GM18520 (cell line): ENCODE data around the gene FMN1.

Source experiments
- ATAC-seq: cut with Tn5 transposase; IDR thresholded peaks from one replicate; pipeline ENCODE4 v1.9.1; 2021; ENCODE audit not compliant: unreplicated experiment

FMN1 gene

DNA sequence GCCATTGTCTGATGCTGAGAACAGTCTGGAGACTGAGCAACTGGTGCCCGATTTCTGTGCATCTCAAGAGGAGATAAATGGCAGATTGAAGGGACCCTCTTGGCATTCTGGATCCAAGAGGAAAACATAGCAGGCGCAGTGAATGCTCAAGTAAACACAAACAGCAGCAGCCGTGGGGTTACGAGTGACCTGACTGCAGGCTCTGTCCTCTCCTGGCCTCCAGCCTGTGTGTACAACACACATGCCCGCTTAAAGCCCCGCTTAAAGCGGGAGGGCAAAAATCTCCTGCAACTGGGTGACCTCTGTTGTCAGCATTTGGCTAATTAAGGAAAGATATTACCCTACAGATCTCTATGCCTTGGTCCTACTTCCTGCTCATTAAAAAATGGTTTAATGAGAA lies 356.2 kb downstream of the FMN1 start:
- no peak for ATAC-seq

DNA sequence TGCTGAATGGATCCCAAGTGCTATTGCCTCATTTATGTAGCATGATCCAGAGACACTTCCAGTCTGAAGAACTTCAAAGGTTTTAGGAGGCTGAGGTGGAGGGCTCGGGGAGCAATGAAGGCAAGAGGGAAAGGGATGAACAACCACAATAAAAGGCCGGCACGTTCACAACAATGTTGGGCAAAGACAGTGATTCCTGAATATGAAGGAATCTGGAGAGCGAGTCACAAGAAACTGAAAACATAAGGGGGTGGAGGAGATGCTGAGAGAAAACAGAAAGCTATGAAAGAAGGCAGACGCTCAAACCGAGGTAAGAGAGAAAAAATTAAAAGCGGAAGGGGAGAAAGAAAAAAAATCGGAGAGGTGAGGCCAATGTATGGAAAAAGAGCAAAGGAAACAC lies 356.6 kb downstream of the FMN1 start:
- no peak for ATAC-seq

- ATAC-seq: peak; percentile 74
These were observed 360.4 kb downstream of the FMN1 start for GRCh38 chr15:32834156-32834555.

- no peak for ATAC-seq
These were observed 361.1 kb downstream of the FMN1 start for GRCh38 chr15:32833379-32833821.

GRCh38 chr15:32831485-32831884 lies 363.0 kb downstream of the FMN1 start:
- no peak for ATAC-seq

DNA sequence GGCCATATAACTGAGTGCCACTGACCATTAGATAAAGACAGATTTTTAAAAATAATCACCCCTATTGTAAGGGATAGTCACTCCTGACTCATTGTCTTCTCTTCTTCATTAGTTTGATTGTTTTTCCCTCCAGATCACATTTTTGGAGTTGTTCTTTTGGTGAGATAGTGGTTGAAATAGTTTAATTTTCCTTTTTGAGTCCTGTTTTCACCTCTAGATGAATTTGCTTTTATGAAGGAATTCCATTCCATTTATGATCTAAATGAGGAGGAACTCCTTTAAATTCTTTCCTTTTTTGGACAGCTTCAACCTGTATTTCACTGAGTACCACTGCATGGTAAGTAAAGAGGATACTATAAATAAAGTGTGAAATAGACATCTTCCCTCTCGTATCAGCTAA lies 364.3 kb downstream of the FMN1 start:
- ATAC-seq: no peak

DNA sequence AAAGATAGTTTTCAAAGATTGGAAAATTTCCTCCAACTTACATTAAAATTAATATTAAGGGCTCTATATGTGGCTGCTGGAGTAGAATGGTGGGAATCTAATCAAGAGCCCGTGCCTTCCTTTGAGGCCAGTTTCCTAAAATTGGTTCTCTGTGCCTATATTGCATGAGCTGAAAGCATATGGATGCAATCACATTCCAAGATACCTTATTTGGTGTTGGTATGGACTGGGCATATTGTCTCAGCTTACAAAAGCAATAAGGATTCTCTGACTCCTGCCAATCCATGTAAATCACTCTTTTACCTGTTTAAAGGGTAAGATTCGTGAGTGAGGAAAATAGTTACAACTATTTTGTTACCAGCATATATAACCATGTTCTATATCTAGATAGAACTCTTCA lies 365.1 kb downstream of the FMN1 start:
- no peak for ATAC-seq

DNA sequence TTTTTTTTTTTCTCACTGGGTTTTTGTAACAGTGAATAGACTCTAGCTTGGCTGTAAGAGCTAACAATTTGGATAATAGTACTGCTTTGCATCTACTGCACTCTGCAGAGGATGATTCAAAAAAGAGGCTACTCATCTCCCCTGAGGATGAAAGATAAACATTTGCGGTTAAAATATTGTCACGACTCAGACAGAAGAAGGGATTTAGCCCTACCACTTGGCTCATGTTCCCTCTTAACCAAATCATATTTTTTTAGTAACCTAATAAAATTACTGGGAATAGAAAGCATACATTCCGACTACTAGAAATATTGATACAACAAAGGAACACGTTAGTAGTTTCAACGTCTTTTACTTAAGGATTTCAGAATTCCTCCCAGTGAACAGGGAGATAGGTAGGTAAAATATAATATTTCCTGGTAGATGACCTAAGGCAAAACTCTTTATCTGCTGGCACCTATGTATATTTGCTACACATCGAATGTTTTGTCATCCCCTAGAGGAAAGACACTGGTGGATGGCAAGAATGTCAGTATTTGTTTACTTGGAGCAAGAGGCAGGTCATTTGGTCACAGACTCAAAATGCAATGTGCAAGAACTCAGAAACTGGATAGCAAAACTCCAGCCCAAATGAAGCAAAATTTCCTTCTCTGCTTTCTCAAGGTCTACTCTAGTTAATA lies 365.9 kb downstream of the FMN1 start:
- no peak for ATAC-seq

GRCh38 chr15:32826685-32827084 lies 367.8 kb downstream of the FMN1 start:
- no peak for ATAC-seq

GRCh38 chr15:32825219-32825618 lies 369.3 kb downstream of the FMN1 start:
- ATAC-seq: no peak

DNA sequence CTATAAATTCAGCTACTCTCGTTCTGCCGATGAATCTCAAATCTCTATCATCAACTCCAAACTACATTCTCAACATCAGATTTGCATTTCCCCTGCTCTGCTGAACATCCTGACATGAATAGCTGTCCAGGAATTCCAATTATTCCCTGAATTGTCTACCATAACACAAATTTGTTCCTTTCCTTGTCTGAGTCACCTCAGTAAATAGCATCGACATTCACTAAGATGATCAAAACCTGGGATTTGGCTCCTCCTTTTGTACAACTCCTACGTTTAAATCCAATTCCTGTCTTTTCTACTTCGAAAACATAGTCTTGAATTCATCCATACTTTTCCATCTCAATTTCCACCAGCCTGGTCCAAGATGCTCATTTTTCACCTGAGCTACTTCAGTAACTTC lies 369.7 kb downstream of the FMN1 start:
- ATAC-seq: no peak

DNA sequence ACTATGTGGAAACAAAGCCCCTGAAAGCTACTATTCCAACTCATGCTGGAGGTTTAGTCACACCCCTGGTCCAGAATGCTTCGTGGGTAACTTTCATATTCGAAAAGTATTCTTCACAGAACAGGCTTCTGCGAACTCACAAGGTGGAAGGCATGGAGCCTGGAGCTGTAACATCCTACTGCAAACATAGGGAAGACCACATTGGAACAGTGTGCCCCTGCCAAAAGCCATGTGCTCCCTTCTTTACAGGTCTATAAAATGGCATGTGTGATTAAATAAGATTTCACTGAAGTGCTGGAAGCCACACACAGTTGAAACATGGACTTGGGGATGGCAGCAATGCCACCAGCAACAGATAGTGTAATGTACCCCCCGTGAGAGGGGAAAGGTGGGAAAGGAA lies 370.8 kb downstream of the FMN1 start:
- no peak for ATAC-seq

DNA sequence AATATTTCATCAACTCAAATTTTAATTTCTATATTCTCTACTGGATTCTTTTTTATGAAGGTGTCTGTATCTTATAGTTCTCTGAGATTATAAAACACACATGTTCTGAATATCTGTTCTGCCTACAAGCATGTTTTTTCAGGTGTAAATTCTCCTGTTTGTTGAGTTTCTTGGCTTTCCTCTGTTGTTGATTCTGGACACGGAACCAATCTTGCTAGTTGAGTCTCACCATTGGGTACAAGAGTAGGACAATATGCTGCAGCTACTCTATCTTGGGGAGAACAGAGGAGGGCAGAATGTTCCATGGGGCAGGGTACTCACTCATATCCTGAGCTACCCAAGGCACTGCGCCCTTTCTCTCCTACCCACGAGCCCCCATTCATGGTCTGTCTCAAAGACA lies 371.8 kb downstream of the FMN1 start:
- ATAC-seq: no peak

- ATAC-seq: no peak
These were observed 375.1 kb downstream of the FMN1 start for GRCh38 chr15:32819448-32819847.

DNA sequence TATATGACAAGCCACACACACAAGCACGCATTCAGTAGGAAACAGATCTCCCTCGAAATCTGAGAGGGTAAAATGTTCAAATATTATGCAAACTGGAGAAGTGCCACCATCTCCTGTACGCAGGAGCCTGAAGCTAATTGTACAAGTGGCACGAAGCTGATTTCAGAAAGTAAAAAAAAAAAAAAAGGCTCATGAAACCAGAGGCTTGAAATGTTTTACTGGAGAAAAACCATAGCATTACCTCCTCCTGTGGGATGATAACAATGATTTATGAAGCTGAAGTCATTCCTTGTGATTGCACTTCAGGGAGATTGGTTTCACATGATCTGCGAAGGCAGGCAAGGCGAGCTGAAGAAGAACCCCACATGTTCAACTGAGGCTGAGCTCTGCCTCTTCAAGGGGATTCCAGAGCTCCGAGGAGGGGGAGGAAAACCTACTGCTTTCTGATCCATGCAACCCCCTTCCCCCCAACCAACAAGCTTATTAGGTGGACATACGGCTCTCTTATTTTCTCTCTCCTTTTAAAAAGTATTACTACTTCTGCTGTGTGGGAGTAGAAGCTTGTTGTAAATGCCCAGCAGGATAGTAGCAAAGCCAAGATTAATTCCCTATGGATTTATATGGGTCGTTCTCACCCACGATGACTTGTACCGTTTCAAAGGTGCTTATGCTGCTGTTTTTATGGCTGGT lies 375.6 kb downstream of the FMN1 start:
- no peak for ATAC-seq

- ATAC-seq: no peak
These were observed 376.9 kb downstream of the FMN1 start for GRCh38 chr15:32817577-32817976.

GRCh38 chr15:32807331-32807730 lies 387.2 kb downstream of the FMN1 start:
- no peak for ATAC-seq

GRCh38 chr15:32803631-32804030 lies 390.9 kb downstream of the FMN1 start:
- no peak for ATAC-seq

DNA sequence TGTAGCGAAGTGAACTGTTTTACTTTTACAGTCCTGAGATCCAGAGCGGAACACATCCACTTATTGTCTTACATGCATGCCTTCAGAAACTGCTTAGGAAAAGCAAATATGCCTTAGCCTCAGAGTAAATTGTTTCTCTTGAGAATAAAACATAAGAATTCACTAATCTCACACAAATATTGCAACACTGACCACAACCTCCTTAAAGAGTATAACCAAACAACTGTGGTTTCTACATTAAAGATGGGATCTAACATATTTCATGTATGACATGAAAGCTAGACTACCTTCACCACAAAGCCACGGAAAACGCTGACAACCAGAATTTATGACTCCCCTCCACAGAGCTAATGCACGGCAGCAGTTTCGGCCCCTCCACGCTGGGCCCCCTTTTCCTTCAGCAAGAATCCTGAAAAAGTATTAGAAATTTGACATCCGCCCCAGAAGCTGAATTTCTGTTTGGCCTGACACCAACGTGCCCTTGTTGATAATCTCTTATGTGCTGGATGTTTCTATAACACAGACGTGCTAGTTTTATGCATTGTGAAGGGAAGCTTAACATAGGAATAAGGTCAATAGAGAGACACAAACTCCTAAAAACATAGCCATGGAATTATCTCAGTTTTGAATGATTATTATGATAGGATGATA lies 392.1 kb downstream of the FMN1 start:
- ATAC-seq: no peak

- ATAC-seq: no peak
These were observed 394.5 kb downstream of the FMN1 start for GRCh38 chr15:32799936-32800535.

- ATAC-seq: no peak
These were observed 397.7 kb downstream of the FMN1 start for GRCh38 chr15:32796856-32797255.

DNA sequence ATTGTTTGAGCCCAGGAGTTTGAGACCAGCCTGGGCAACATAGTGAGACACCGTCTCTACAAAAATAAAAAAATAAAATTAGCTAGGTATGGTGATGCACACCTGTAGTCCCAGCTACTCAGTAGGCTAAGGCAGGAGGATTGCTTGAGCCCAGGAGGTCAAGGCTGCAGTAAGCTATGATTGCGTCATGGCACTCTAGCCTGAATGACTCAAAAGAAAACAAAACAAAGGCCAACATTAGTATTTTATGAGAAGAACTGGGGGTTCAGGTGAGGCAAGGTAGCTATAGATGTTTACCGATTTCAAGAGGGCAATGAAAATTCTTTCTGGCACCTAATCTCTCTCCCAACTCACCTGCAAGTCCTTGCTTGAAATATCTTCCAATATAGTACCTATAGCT lies 399.5 kb downstream of the FMN1 start:
- no peak for ATAC-seq
